Kidney tubule cell (primary cell): ENCODE results near the gene CMTM6.
"Not testable (repeated sequence)": the region's sequence is repeated elsewhere in the genome, so short reads cannot be mapped to it uniquely, and the experiment has no call there.

Source experiments
- DNase-seq: peaks from one replicate; pipeline ENCODE4 v3.0.0-alpha.2; 2018; ENCODE audit warnings: low spot score

The CMTM6 gene

GRCh38 chr3:32443478-32443877 lies 59.2 kb downstream of the CMTM6 start:
- peak; percentile 66 for DNase-seq

GRCh38 chr3:32442766-32443165 lies 59.9 kb downstream of the CMTM6 start:
- peak; percentile 67 for DNase-seq

GRCh38 chr3:32440611-32441350 lies 61.9 kb downstream of the CMTM6 start:
- peak; percentile 89 for DNase-seq

- not testable (repeated sequence) for DNase-seq
These were observed 63.2 kb downstream of the CMTM6 start for GRCh38 chr3:32439421-32439820.

GRCh38 chr3:32438596-32439344 lies 63.9 kb downstream of the CMTM6 start:
- peak; percentile 59 for DNase-seq

- DNase-seq: no peak
These were observed 64.8 kb downstream of the CMTM6 start for GRCh38 chr3:32437896-32438295.

- DNase-seq: no peak
These were observed 65.8 kb downstream of the CMTM6 start for GRCh38 chr3:32436816-32437189.

GRCh38 chr3:32435911-32436815 lies 66.5 kb downstream of the CMTM6 start:
- DNase-seq: no peak

- no peak for DNase-seq
These were observed 68.4 kb downstream of the CMTM6 start for GRCh38 chr3:32434206-32434605.

- DNase-seq: no peak
These were observed 69.7 kb downstream of the CMTM6 start for GRCh38 chr3:32432711-32433530.

GRCh38 chr3:32432045-32432710 lies 70.5 kb downstream of the CMTM6 start:
- DNase-seq: no peak

- no peak for DNase-seq
These were observed 71.2 kb downstream of the CMTM6 start for GRCh38 chr3:32431481-32431880.
